Measurements from ENCODE around the gene ZFAND3. TPM values are rescaled to one million over a fixed set of nuclear protein-coding genes. Genes with fewer than 3 reads are reported as not detected.

The ZFAND3 gene
- polyA plus RNA-seq, 1 of the 3 experiments (the other 2 are of a cell fraction): 16.7 TPM

GRCh38 chr6:37806213-37806612, 13.3 kb upstream of the ZFAND3 start (continued):
- no peak for TF ChIP-seq REST (IDR thresholded peaks at IDR 0.05; ENCODE audit: low read depth, low read length)
- TF ChIP-seq MAX (IDR thresholded peaks at IDR 0.05; ENCODE audit: low read depth): no peak

GRCh38 chr6:37807656-37808055, 11.9 kb upstream of the ZFAND3 start:
- no peaks in the 10 kb centered on the region for H3K36me3 ChIP-seq (replicated peaks in 1 of 2; ENCODE audit: control insufficient read depth in 1 of 2, insufficient read depth in 2 of 2, low read length in 1 of 2)
- H4K20me1 ChIP-seq (ENCODE audit: insufficient read depth): no peaks in the 10 kb centered on the region
- H3K79me2 ChIP-seq (ENCODE audit: insufficient read depth): no peaks in the 10 kb centered on the region
- ChIA-PET POLR2A (interaction anchor here (1.9 kb wide), 1 partner anchor 11 kb away, joined by 12 read pairs; the partner anchor contains the start of gene ZFAND3), CTCF (interaction anchor here (1.0 to 2.2 kb wide), 2 partner anchors 11 to 102 kb away, joined by 3 to 7 read pairs; no protein-coding TSS in a partner anchor)
- no peaks in the 10 kb centered on the region for H3K27me3 ChIP-seq (ENCODE audit: insufficient read depth)
- H3K4me2 ChIP-seq: no peak overlapping the region
- no peak overlapping the region for H3K9ac ChIP-seq
- peak; percentile 68 for DNase-seq
- no peaks in the 10 kb centered on the region for H3K9me2 ChIP-seq
- peak overlapping the region in 1 of 2 experiments; percentile 50; a peak in 2 of 4 replicates for H3K27ac ChIP-seq (ENCODE audit: low read depth in 2 of 2, low read length in 1 of 2)
- peaks cover 0 to 14% of the 10 kb centered on the region in 2 experiments; a peak in 1 of 4 replicates for H3K4me1 ChIP-seq (ENCODE audit: control insufficient read depth in 1 of 2, insufficient read depth in 2 of 2, low read depth in 1 of 2, low read length in 1 of 2)
- H3K9me3 ChIP-seq: no peaks in the 10 kb centered on the region
- H3K4me3 ChIP-seq (ENCODE audit: low read depth in 2 of 2, low read length in 1 of 2): no peak overlapping the region
- H3F3A ChIP-seq (replicated peaks; ENCODE audit: insufficient read depth): no peaks in the 10 kb centered on the region
- no peak for TF ChIP-seq EP300 (IDR thresholded peaks at IDR 0.05; ENCODE audit: borderline replicate concordance in 1 of 2, low read depth in 1 of 2, low read length in 1 of 2)
- no peak for TF ChIP-seq CTCF (IDR thresholded peaks at IDR 0.05)
- TF ChIP-seq RAD21 (IDR thresholded peaks at IDR 0.05; ENCODE audit: low read length): peak; percentile 13; the same call in 1 of the 2 replicates
- no peak for TF ChIP-seq POLR2AphosphoS5 (IDR thresholded peaks at IDR 0.05; ENCODE audit: low read depth, low read length)
- TF ChIP-seq RFX5 (IDR thresholded peaks at IDR 0.05; ENCODE audit: low read length): peak; percentile 62; the same call in 1 of the 2 replicates
- no peak for TF ChIP-seq FOXJ3 (CRISPR knock-in tag; IDR thresholded peaks at IDR 0.05)
- no peak for TF ChIP-seq FOSL2 (IDR thresholded peaks at IDR 0.05; ENCODE audit: borderline replicate concordance, low read depth)
- TF ChIP-seq, protein P1, sequence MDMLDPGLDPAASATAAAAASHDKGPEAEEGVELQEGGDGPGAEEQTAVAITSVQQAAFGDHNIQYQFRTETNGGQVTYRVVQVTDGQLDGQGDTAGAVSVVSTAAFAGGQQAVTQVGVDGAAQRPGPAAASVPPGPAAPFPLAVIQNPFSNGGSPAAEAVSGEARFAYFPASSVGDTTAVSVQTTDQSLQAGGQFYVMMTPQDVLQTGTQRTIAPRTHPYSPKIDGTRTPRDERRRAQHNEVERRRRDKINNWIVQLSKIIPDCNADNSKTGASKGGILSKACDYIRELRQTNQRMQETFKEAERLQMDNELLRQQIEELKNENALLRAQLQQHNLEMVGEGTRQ (IDR thresholded peaks at IDR 0.05; ENCODE audit: borderline replicate concordance, low read depth, low read length): no peak
- TF ChIP-seq NFIC (IDR thresholded peaks at IDR 0.05; ENCODE audit: borderline replicate concordance): no peak
- no peak for TF ChIP-seq EZH2phosphoT487 (IDR thresholded peaks at IDR 0.05; ENCODE audit: borderline replicate concordance, low read depth)
- no peak for TF ChIP-seq USF1 (IDR thresholded peaks at IDR 0.05; ENCODE audit: borderline replicate concordance, low read depth)
- no peak for TF ChIP-seq NRF1 (IDR thresholded peaks at IDR 0.05; ENCODE audit: low read depth, low read length)
- no peak for TF ChIP-seq REST (IDR thresholded peaks at IDR 0.05; ENCODE audit: low read depth, low read length)
- no peak for TF ChIP-seq SIN3A (IDR thresholded peaks at IDR 0.05; ENCODE audit: borderline replicate concordance, low read depth, low read length)
- H2AFZ ChIP-seq (ENCODE audit: low read depth): no peak overlapping the region
- 52% methylated on average over 2 of the region's 6 CpGs for WGBS (ENCODE audit: low lambda C conversion rate)

All from SK-N-SH (cell line).